DMS153 (cell line): ENCODE measurements around the gene ARHGAP40.

Source experiments
- DNase-seq: peaks from one replicate; lab custom pipeline; 2025; lab: John Stamatoyannopoulos, UW

ARHGAP40 gene

GRCh38 chr20:38617011-38617829, 15.6 kb downstream of the ARHGAP40 start:
- no peak for DNase-seq

DNA sequence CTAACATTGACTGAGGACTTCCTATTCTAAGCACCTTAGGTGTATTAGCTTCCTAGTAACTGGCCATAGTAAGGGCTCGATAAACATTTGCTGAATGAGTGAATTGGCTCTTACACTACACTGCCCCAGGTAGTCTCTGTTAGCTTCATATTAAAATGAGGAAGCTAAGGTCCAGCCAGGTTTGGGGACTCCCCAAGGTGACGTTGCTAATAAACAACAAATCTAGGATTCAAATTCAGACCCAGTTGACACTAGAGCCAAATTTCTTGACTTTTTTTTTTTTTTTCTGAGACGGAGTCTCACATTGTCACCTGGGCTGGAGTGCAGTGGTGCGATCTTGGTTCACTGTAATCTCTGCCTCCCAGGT, 16.2 kb downstream of the ARHGAP40 start:
- DNase-seq, result no peak

- no peak for DNase-seq
Measured at GRCh38 chr20:38620441-38620840, 18.8 kb downstream of the ARHGAP40 start.

GRCh38 chr20:38623061-38623460, 21.5 kb downstream of the ARHGAP40 start:
- DNase-seq, result no peak

DNA sequence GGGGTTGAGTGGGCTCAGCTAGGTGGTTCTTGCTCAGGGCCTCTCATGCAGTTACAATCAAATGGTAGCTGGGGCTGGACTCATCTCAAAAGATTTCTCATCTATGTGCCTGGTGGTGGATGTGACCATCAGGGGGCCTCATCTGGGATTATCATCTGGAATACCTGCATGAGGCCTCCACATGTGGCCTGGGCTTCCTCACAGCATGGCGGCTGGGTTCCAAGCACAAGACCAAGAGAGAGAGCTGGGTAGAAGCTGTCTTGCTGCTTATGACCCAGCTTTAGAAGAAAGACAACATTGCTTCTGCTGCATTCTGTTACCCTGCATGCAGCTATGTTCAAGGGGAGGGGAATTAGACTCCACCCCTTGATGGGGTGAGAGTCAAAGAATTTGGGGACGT, 22.5 kb downstream of the ARHGAP40 start:
- no peak for DNase-seq

DNA sequence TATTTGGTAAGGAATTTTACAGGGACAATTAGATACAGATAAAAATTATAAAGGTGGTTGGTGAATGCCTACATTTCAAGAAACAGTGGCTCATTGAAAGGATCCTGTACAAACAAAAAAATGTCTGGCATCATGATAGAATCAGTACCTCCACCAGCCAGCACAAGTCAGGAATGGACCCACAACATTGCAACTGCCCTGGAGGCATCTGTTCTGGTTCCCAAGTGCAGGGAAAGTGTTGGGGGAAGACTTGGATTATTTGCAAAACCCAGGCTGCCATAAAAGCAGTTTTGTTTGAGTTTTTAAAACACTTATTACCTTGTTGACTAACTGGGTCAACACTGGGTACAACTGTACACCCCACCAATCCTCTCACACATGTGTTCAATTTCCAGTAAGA, 24.3 kb downstream of the ARHGAP40 start:
- DNase-seq, result no peak

GRCh38 chr20:38626921-38627659, 25.5 kb downstream of the ARHGAP40 start:
- DNase-seq, result no peak

GRCh38 chr20:38628580-38629470, 27.2 kb downstream of the ARHGAP40 start:
- no peak for DNase-seq

DNA sequence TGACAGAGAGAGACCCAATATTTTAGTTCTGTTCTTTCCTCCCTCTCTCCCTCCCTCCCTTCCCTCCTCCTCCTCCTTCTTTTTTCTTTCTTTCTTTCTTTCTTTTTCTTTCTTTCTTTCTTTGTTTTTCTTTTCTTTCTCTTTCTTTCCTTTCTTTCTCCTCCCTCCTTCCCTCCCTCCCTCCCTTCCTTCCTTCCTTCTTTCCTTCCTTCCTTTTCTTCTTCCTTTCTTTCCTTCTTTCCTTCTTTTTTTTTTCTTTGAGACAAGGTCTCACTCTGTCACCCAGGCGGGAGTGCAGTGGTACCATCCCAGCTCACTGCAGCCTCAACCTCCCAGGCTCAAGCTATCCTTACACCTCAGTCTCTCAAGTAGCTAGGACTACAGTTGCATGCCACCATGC, 28.4 kb downstream of the ARHGAP40 start:
- DNase-seq, result no peak

- no peak for DNase-seq
Measured at GRCh38 chr20:38630727-38631126, 29.1 kb downstream of the ARHGAP40 start.

GRCh38 chr20:38631155-38632022, 29.8 kb downstream of the ARHGAP40 start:
- DNase-seq, result no peak

DNA sequence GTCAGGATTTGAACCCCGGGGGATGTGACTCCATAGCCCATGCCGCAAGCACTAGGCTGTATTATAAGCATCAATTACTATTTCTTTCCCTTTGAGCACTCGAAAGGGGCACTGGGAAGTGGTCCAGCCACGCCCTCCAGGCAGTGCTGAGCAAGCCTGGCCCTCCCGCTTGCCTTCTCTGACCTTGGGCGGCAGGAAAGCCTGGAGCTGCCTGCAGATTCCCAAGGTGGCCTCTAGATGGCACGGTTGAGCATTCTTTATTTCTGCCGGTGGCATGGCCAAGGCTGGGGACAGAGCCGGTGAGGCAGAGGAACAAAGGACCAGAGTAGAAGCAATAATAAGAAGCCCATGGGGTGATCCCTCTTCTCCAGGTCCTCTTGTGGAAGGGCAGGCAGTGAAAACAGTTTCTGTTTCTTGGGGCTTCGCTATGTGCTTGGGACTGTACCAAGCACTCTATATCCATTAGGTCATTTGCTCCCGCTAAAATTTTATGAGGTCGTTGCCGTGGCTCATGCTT, 32.0 kb downstream of the ARHGAP40 start:
- DNase-seq, result peak; percentile 14

- no peak for DNase-seq
Measured at GRCh38 chr20:38635721-38636288, 34.2 kb downstream of the ARHGAP40 start.

- no peak for DNase-seq
Measured at GRCh38 chr20:38640521-38640920, 38.9 kb downstream of the ARHGAP40 start.

GRCh38 chr20:38642498-38642897, 40.9 kb downstream of the ARHGAP40 start:
- no peak for DNase-seq

DNA sequence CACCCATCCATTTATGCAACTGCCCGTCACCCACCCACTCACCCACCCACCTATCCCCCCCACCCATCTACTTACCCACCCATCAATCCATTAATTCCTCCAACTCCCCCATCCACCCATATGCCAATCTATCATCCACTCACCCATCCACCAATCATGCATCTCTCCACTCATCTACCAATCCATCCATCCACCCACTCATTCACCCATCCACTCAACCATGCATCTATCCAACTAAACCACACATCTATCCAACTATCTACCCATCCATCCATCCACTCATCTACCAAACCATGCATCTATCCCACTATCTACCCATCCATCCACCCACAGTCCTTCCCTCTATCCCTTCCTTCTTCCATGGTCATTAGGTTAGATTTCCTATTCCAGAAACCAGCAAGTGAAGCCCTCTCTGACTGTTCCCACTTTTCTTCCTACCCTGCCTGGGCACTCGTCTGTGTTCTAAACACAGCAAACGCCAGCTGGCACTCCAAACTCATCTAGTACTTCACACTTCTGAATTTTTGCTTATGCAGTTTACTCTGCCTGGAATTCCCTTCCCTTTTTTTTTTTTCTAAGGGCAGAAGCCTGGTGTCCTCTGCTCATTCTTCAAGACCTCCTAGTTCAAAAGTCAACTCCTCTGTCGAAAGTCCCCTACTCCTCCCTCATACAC, 43.1 kb downstream of the ARHGAP40 start:
- DNase-seq, result no peak

- DNase-seq, result no peak
Measured at GRCh38 chr20:38645351-38645750, 43.7 kb downstream of the ARHGAP40 start.

DNA sequence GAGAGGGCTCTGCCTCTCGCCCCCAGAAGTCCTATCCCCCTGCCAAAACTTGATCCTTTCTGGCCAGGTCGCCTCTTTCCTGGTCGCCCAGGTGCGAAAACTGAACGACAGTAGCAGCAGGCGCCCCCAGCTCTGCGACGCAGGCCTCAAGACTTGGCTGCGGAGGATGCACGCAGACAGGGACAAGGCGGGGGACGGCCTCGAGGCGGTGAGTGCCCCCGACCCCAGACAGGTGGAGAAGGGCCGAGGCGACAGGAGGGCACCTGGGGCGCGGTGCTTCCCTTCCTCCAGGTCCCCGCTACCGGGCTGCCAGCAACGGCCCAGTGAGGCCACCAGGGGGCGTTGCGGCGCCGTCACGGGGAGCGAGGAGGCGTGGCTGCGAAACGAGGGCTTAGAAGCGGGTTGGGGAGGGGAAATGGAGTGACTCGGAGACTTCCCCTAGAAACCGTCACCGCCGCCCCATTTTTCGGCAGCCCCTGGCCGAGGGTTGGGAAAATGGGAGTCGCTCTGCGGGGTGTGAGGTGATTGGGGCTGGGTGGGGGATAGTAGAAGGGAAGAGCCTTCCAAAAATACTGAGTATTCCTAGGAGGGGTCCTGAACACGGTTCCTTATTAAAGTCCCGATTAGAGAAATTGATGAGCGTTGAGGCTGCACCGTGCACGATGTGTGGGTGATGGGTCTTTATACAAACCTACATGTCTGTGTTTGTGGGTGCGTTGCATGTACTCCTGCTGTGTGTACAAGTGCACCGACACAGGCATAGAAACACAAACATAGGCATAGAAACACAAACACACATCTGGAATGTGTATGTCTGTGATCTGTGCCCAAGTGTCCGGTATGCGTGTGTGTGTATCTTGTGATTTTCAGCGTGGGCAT, 44.6 kb downstream of the ARHGAP40 start:
- peak; percentile 53 for DNase-seq

DNA sequence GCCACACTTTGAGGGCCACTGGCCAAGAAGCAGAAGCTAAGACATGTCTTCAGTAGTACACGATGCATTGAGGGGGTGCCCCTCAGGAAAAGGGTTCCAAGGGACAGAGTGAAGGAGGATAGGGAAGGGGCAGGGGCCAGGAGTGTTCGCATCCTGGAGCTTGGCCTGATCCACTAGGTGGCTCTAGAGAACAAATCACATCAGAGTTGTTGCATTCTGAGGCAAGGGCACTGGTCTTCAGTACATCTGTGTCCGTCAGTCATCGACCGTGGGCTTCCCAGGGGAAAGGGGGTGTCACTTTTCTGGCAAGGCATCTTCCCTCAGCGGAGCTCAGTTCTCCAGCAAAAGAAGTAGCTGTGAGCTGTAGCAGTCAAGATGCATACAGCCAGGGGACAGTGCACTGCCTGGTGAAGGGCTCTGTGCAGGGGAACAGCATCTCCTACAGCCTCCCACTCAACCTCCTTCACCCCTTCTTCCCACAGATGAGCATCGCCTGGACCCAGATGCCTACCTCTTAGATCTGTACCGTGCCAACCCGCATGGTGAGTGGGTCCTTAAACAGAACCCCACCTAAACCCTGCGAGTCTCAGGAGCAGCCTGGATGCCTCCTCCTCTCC, 47.8 kb downstream of the ARHGAP40 start:
- DNase-seq, result no peak
